GM12878 (cell line): ENCODE data around the gene CLCN2. TPM values are rescaled to one million over a fixed set of nuclear protein-coding genes. Genes with fewer than 3 reads are reported as not detected.
A peak's percentile ranks its signal among the peaks of the same experiment; 100 is the strongest.

Source experiments
- ATAC-seq: fragments of 200-7000 bp; cut with Tn5 transposase; 3 replicates; pipeline ENCODE4 v1.9.1; 2020; ENCODE audit warnings: mild to moderate bottlenecking, moderate library complexity
- BruUV-seq: library from RNA; stranded (reverse); fragments of 400-500 nt; replicated peaks from 2 replicates; lab custom pipeline; 2021; lab: Mats Ljungman, UMichigan
- CTCF ChIA-PET: fragments of 300-600 bp; sonication (Branson Sonifier 250); formaldehyde crosslinking; extraction: SDS; loops from one replicate; lab custom pipeline; 2021; ENCODE audit warnings: inconsistent platforms; lab: Yijun Ruan, JAX
- POLR2A ChIA-PET: fragments of 350-600 bp; formaldehyde crosslinking; extraction: SDS; loops from one replicate; lab custom pipeline; 2021; ENCODE audit warnings: inconsistent platforms; lab: Charles Lee
- RAD21 ChIA-PET: fragments of 300-600 bp; sonication (Branson Sonifier 250); formaldehyde crosslinking; loops from one replicate; lab custom pipeline; 2023; ENCODE audit warnings: antibody characterized with exemption; ENCODE audit not compliant: unreplicated experiment; lab: Charles Lee
- SMC1A ChIA-PET: fragments of 300-600 bp; sonication (Branson Sonifier 250); formaldehyde crosslinking; loops from one replicate; lab custom pipeline; 2023; ENCODE audit not compliant: unreplicated experiment, uncharacterized antibody; lab: Charles Lee
- DNase-seq: peaks from one replicate; pipeline ENCODE4 v3.0.0-alpha.2; 2011; ENCODE audit warnings: low read depth, low spot score
- FAIRE-seq: peaks from 3 replicates; lab custom pipeline; 2011; peaks lifted over from hg19 to GRCh38; lab: Jason Lieb, UNC
- H2AFZ ChIP-seq: 2 replicates; pipeline ENCODE4 v1.6.0; 2011; ENCODE audit warnings: low read depth, low read length, control low read depth; ENCODE audit not compliant: control insufficient read depth
- H3K27ac ChIP-seq: 2 replicates; pipeline ENCODE4 v1.5.1; 2011; ENCODE audit warnings: control low read depth; ENCODE audit not compliant: control insufficient read depth, insufficient read depth
- H3K27me3 ChIP-seq, 2 experiments: replicated peaks in 1 of 2; 2 replicates each; pipeline versions ENCODE4 v1.6.0 to v1.6.1; 2011; ENCODE audit warnings: low read length in 1 of 2; ENCODE audit not compliant: control insufficient read depth in 2 of 2, insufficient read depth in 2 of 2
- H3K36me3 ChIP-seq, 2 experiments: 2 replicates each; pipeline ENCODE4 v1.5.1; 2011; ENCODE audit warnings: low read length in 1 of 2; ENCODE audit not compliant: control insufficient read depth in 2 of 2, insufficient read depth in 2 of 2
- H3K4me1 ChIP-seq: 2 replicates; pipeline ENCODE4 v1.6.1; 2011; ENCODE audit warnings: mild to moderate bottlenecking, low read length, moderate library complexity, mixed read lengths; ENCODE audit not compliant: control insufficient read depth, insufficient read depth
- H3K4me2 ChIP-seq: 2 replicates; pipeline ENCODE4 v1.6.0; 2011; ENCODE audit warnings: control low read depth; ENCODE audit not compliant: control insufficient read depth, insufficient read depth
- H3K4me3 ChIP-seq: fragments of 200-600 bp; sonication (generic); 2 replicates; pipeline ENCODE4 v1.5.1; 2016
- H3K79me2 ChIP-seq: 2 replicates; pipeline ENCODE4 v1.6.0; 2011; ENCODE audit warnings: low read length; ENCODE audit not compliant: control insufficient read depth, insufficient read depth
- H3K9ac ChIP-seq: 2 replicates; pipeline ENCODE4 v1.8.0; 2011; ENCODE audit warnings: low read length, control low read depth, mixed read lengths; ENCODE audit not compliant: control insufficient read depth, insufficient read depth
- H3K9me3 ChIP-seq: replicated peaks from 3 replicates; pipeline ENCODE4 v1.5.1; 2011; ENCODE audit warnings: mild to moderate bottlenecking, low read length; ENCODE audit not compliant: control insufficient read depth, insufficient read depth
- H4K20me1 ChIP-seq: 2 replicates; pipeline ENCODE4 v1.6.0; 2011; ENCODE audit not compliant: control insufficient read depth, insufficient read depth
- ASH2L ChIP-seq: fragments of 300-600, 200-600 bp; sonication (generic); IDR thresholded peaks from 2 replicates; pipeline ENCODE4 v1.6.1; 2017; ENCODE audit warnings: low read depth, mild to moderate bottlenecking, borderline replicate concordance
- BHLHE40 ChIP-seq, 2 experiments: fragments of 450-650 bp in 1 of 2; IDR thresholded peaks; 2 replicates each; pipeline ENCODE4 v1.6.1; 2011 to 2017; ENCODE audit warnings: low read depth in 2 of 2, borderline replicate concordance in 1 of 2, improper control_type of control experiment in 1 of 2, low read length in 1 of 2, mild to moderate bottlenecking in 1 of 2
- CREB1 ChIP-seq: IDR thresholded peaks from 2 replicates; pipeline ENCODE4 v1.6.1; 2012; ENCODE audit warnings: low read depth, mild to moderate bottlenecking, inconsistent platforms
- E4F1 ChIP-seq: fragments of 450-650 bp; IDR thresholded peaks from 2 replicates; pipeline ENCODE4 v1.6.1; 2018; ENCODE audit warnings: borderline replicate concordance, mild to moderate bottlenecking; ENCODE audit not compliant: partially characterized antibody
- ESRRA ChIP-seq: IDR thresholded peaks from 2 replicates; pipeline ENCODE4 v1.6.1; 2012; ENCODE audit warnings: mild to moderate bottlenecking, low read length, improper control_type of control experiment
- ETV6 ChIP-seq, 2 experiments: fragments of 450-650 bp in 1 of 2; IDR thresholded peaks in 1 of 2; conservative IDR thresholded peaks in 1 of 2; 2 replicates each; pipeline ENCODE4 v1.6.1; 2014; ENCODE audit warnings: antibody characterized with exemption in 1 of 2, borderline replicate concordance in 1 of 2, low read depth in 1 of 2, mild to moderate bottlenecking in 1 of 2, moderate library complexity in 1 of 2
- HDGF ChIP-seq: fragments of 450-650 bp; IDR thresholded peaks from 2 replicates; pipeline ENCODE4 v1.6.1; 2016; ENCODE audit warnings: antibody characterized with exemption
- IRF5 ChIP-seq: fragments of 450-650 bp; IDR thresholded peaks from 2 replicates; pipeline ENCODE4 v1.6.1; 2017; ENCODE audit warnings: borderline replicate concordance
- MEF2B ChIP-seq: fragments of 450-650 bp; IDR thresholded peaks from 2 replicates; pipeline ENCODE4 v1.6.1; 2018; ENCODE audit warnings: mild to moderate bottlenecking, moderate library complexity; ENCODE audit not compliant: partially characterized antibody, poor library complexity, severe bottlenecking
- MYB ChIP-seq: fragments of 150-350 bp; IDR thresholded peaks from 2 replicates; pipeline ENCODE4 v1.6.1; 2014; ENCODE audit warnings: mild to moderate bottlenecking, low read depth, low read length, borderline replicate concordance
- NFXL1 ChIP-seq: fragments of 450-650 bp; IDR thresholded peaks from 2 replicates; pipeline ENCODE4 v1.6.1; 2017; ENCODE audit warnings: antibody characterized with exemption, mild to moderate bottlenecking, borderline replicate concordance
- SRF ChIP-seq, 2 experiments: IDR thresholded peaks; 2 replicates each; pipeline ENCODE4 v1.6.1; 2011; ENCODE audit warnings: low read depth in 2 of 2, low read length in 2 of 2, mild to moderate bottlenecking in 1 of 2, moderate library complexity in 1 of 2
- TAF1 ChIP-seq: IDR thresholded peaks from 2 replicates; pipeline ENCODE4 v1.6.1; 2011; ENCODE audit warnings: mild to moderate bottlenecking, low read depth, low read length, borderline replicate concordance
- TARDBP ChIP-seq: IDR thresholded peaks from 2 replicates; pipeline ENCODE4 v1.6.1; 2016; ENCODE audit warnings: borderline replicate concordance
- WGBS: methylation state at CpG from one replicate; pipeline ENCODE4 v1.1.6; 2016; ENCODE audit warnings: low lambda C conversion rate; ENCODE audit not compliant: insufficient replicate concordance, insufficient coverage; ENCODE audit errors: missing lambda C conversion rate; 5-methylcytosine and 5-hydroxymethylcytosine counted together
- in situ Hi-C: fragments of 300-500 bp; cut with MboI; formaldehyde crosslinking; loops from 9 replicates; pipeline ENCODE4 v1.14.3; 2018; ENCODE audit warnings: mixed read lengths
- intact Hi-C: fragments of 100-400 bp; cut with micrococcal nuclease; formaldehyde crosslinking; loops from one replicate; pipeline ENCODE4 v1.14.2; 2022; ENCODE audit not compliant: unreplicated experiment
- polyA plus RNA-seq, 11 experiments: library from polyadenylated mRNA; depleted of rRNA in 4 of 11; unstranded in 6 of 11; stranded (reverse) in 5 of 11; fragments of >200 nt; fragmentation: Nextera tagmentation in 4 of 11; fragmentation: Illumina TruSeq in 1 of 11; extraction: Ambion mirVana in 4 of 11; extraction: Trizol in 1 of 11; gene quantifications; 1 replicate in 1 of 11; 2 replicates in 10 of 11; pipeline versions ENCODE4 v1.2.1 to v1.2.3, GENCODE V29; 2011 to 2016; ENCODE audit warnings: inconsistent platforms in 2 of 11, missing spikeins in 2 of 11, low read depth in 1 of 11
- total RNA-seq, 4 experiments: library from RNA; depleted of rRNA in 3 of 4; stranded (reverse); fragments of >200 nt in 3 of 4; fragmentation: Illumina TruSeq in 1 of 4; extraction: Trizol in 1 of 4; gene quantifications; 2 replicates each; pipeline versions ENCODE4 v1.2.1 to v1.2.3, GENCODE V29; 2013 to 2021

The CLCN2 gene
- total and polyA plus RNA-seq, 10 of the 15 experiments (the other 5 are each of a cell fraction or from before 2014, with no cell fraction given): 0.13 to 2.6 (median 0.85) TPM; not detected in 1

- H3K79me2 ChIP-seq: no peaks in the 10 kb centered on the region; the same call in 1 of the 2 replicates
- no peak overlapping the region for H2AFZ ChIP-seq
- no peak overlapping the region for H3K4me2 ChIP-seq
- no peak overlapping the region for H3K27ac ChIP-seq
- no peaks in the 10 kb centered on the region for H3K9me3 ChIP-seq
- no peak overlapping the region for H3K4me3 ChIP-seq
- 30% methylated on average over 3 of the region's 3 CpGs for WGBS
- H3K36me3 ChIP-seq: peaks cover 58 to 74% of the 10 kb centered on the region in 2 experiments
- H3K9ac ChIP-seq: no peak overlapping the region
- no peak for ATAC-seq
- in situ Hi-C loops (no loop called here), intact Hi-C loops (no loop called here)
- ChIA-PET CTCF (no interaction called here), RAD21 (no interaction called here), SMC1A (no interaction called here), POLR2A (no interaction called here)
- no peaks in the 10 kb centered on the region for H3K4me1 ChIP-seq
- FAIRE-seq: no peak
- H4K20me1 ChIP-seq: no peaks in the 10 kb centered on the region; the same call in 1 of the 2 replicates
- H3K27me3 ChIP-seq: no peaks in the 10 kb centered on the region
- no TSS peak for BruUV-seq
- no peak for TF ChIP-seq ASH2L
- no peak for TF ChIP-seq SRF (IDR thresholded peaks at IDR 0.05; ENCODE audit: low read depth in 2 of 2, low read length in 2 of 2)
- no peak for TF ChIP-seq CREB1
- no peak for TF ChIP-seq ETV6 (conservative IDR thresholded peaks at IDR 0.05 in 1 of 2, IDR thresholded peaks at IDR 0.05 in 1 of 2; ENCODE audit: borderline replicate concordance in 1 of 2, low read depth in 1 of 2)
- TF ChIP-seq MEF2B: no peak
- no peak for DNase-seq
These were observed 32.9 kb downstream of the CLCN2 start for GRCh38 chr3:184328516-184328915.

DNA sequence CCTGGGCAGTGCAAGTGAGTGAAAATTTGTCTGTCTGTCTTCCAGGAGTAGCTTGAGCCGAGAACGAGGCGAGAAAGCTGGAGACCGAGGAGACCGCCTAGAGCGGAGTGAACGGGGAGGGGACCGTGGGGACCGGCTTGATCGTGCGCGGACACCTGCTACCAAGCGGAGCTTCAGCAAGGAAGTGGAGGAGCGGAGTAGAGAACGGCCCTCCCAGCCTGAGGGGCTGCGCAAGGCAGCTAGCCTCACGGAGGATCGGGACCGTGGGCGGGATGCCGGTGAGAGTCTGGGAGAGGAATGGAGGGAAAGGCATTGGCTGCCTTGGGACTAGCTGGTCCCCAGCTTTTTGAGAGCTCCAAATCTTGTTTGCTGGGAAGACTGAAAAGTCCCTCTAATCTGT, 34.2 kb downstream of the CLCN2 start:
- 97% methylated on average over 21 of the region's 21 CpGs for WGBS
- BruUV-seq: TSS peak; percentile 2

More for the DNA sequence above, 34.2 kb downstream of the CLCN2 start:
- Histone ChIP-seq H3K4me2 (no peak overlapping the region), H3K4me1 (no peaks in the 10 kb centered on the region), H3K27ac (no peak overlapping the region)
- TF ChIP-seq HDGF (no peak), TAF1 (no peak), E4F1 (no peak), MYB (no peak), IRF5 (no peak), TARDBP (no peak), NFXL1 (no peak), BHLHE40 (IDR thresholded peaks at IDR 0.05; ENCODE audit: borderline replicate concordance in 1 of 2, low read depth in 2 of 2, low read length in 1 of 2) (no peak), ESRRA (no peak)
- TF ChIP-seq, all 136 proteins: peak for 0
- ChIA-PET POLR2A (no interaction called here), SMC1A (interaction anchor here (1.9 kb wide), 1 partner anchor 11 kb away, joined by 4 read pairs; no protein-coding TSS in a partner anchor), RAD21 (no interaction called here), CTCF (interaction anchor here (0.7 to 1.8 kb wide), 2 partner anchors 27 to 431 kb away, joined by 3 to 6 read pairs; no protein-coding TSS in a partner anchor)
- DNase-seq: no peak
- Histone ChIP-seq H3K4me3 (no peak overlapping the region), H3K27me3 (no peaks in the 10 kb centered on the region), H3K9ac (no peak overlapping the region), H4K20me1 (no peaks in the 10 kb centered on the region; the same call in none of the 2 replicates), H2AFZ (no peak overlapping the region), H3K36me3 (peaks cover 60 to 78% of the 10 kb centered on the region in 2 experiments), H3K79me2 (no peaks in the 10 kb centered on the region; the same call in 1 of the 2 replicates), H3K9me3 (no peaks in the 10 kb centered on the region)
- intact Hi-C loops (no loop called here), in situ Hi-C loops (no loop called here)
- ATAC-seq: no peak
- FAIRE-seq: no peak
